HCT116 (cell line): ENCODE data around the gene TH. TPM values are rescaled to one million over a fixed set of nuclear protein-coding genes. Genes with fewer than 3 reads are reported as not detected.

ENCODE experiments used
- ATAC-seq: fragments of 200-7000 bp; cut with Tn5 transposase; 2 replicates; pipeline ENCODE4 v1.9.1; 2020; ENCODE audit warnings: mild to moderate bottlenecking, moderate library complexity
- Bru-seq: library from RNA; stranded (reverse); fragments of 400-500 nt; gene quantifications from one replicate; lab custom pipeline; 2021; lab: Mats Ljungman, UMichigan
- BruChase-seq, 2 experiments: library from RNA; stranded (reverse); fragments of 400-500 nt; gene quantifications; one replicate each; lab custom pipeline; 2021; lab: Mats Ljungman, UMichigan
- BruUV-seq: library from RNA; stranded (reverse); fragments of 400-500 nt; replicated peaks from 2 replicates; lab custom pipeline; 2021; lab: Mats Ljungman, UMichigan
- CTCF ChIA-PET: fragments of 300-600 bp; sonication (Branson Sonifier 250); formaldehyde crosslinking; loops from one replicate; lab custom pipeline; 2021; ENCODE audit warnings: antibody characterized with exemption; lab: Charles Lee
- POLR2A ChIA-PET: fragments of 300-600, 350-600 bp; sonication (Branson Sonifier 250); formaldehyde crosslinking; loops from one replicate; lab custom pipeline; 2021; ENCODE audit warnings: antibody characterized with exemption; lab: Charles Lee
- RAD21 ChIA-PET, 2 experiments: fragments of 300-600 bp; sonication (Branson Sonifier 250); formaldehyde crosslinking; loops; one replicate each; lab custom pipeline; 2023; ENCODE audit warnings: low total read pairs in 2 of 2; ENCODE audit not compliant: uncharacterized antibody in 2 of 2, unreplicated experiment in 2 of 2, low non-redundant PET in 1 of 2; lab: Charles Lee
- DNase-seq: peaks from one replicate; pipeline ENCODE4 v3.0.0-alpha.2; 2010; ENCODE audit warnings: low read depth, low spot score
- H2AFZ ChIP-seq: fragments of 200-600 bp; shearing (Covaris generic), sonication (generic); 2 replicates; pipeline ENCODE4 v1.6.1; 2017; ENCODE audit warnings: low read depth, mixed run types, mixed read lengths, antibody characterized with exemption, low read length; ENCODE audit not compliant: poor library complexity, severe bottlenecking
- H3K27ac ChIP-seq: 2 replicates; pipeline ENCODE4 v1.5.1; 2012; ENCODE audit warnings: low read depth, low read length
- H3K27me3 ChIP-seq: fragments of 200-600 bp; sonication (generic); 2 replicates; pipeline ENCODE4 v1.6.1; 2016; ENCODE audit warnings: mixed run types, low read length, mixed read lengths; ENCODE audit not compliant: insufficient read depth
- H3K36me3 ChIP-seq, 2 experiments: fragments of 200-500 bp in 1 of 2; fragments of 200-600 bp in 1 of 2; sonication (Bioruptor generic) in 1 of 2; sonication (generic) in 1 of 2; 2 replicates each; pipeline versions ENCODE4 v1.5.1 to v1.6.1; 2014 to 2016; ENCODE audit warnings: low read length in 2 of 2, inconsistent platforms in 1 of 2, mixed read lengths in 1 of 2, mixed run types in 1 of 2; ENCODE audit not compliant: insufficient read depth in 2 of 2, control insufficient read depth in 1 of 2
- H3K4me1 ChIP-seq, 2 experiments: fragments of 200-600 bp in 1 of 2; sonication (generic) in 1 of 2; 2 replicates each; pipeline versions ENCODE4 v1.5.1 to v1.6.1; 2012 to 2017; ENCODE audit warnings: low read length in 2 of 2, inconsistent platforms in 1 of 2, mild to moderate bottlenecking in 1 of 2, mixed read lengths in 1 of 2, mixed run types in 1 of 2, moderate library complexity in 1 of 2; ENCODE audit not compliant: insufficient read depth in 2 of 2, control insufficient read depth in 1 of 2
- H3K4me2 ChIP-seq: fragments of 200-600 bp; sonication (generic); 2 replicates; pipeline ENCODE4 v1.6.1; 2017; ENCODE audit warnings: mixed run types, low read length, mixed read lengths
- H3K4me3 ChIP-seq, 2 experiments: fragments of 200-600 bp in 1 of 2; sonication (generic) in 1 of 2; replicated peaks in 1 of 2; 2 replicates each; pipeline ENCODE4 v1.5.1; 2011 to 2016; ENCODE audit warnings: low read length in 2 of 2, control low read depth in 1 of 2, low read depth in 1 of 2, mild to moderate bottlenecking in 1 of 2, mixed read lengths in 1 of 2, mixed run types in 1 of 2
- H3K79me2 ChIP-seq: fragments of 200-600 bp; sonication (generic); 2 replicates; pipeline ENCODE4 v1.6.1; 2017; ENCODE audit warnings: mild to moderate bottlenecking, mixed run types, low read length, moderate library complexity, mixed read lengths; ENCODE audit not compliant: insufficient read depth
- H3K9ac ChIP-seq: fragments of 200-600 bp; sonication (generic); 2 replicates; pipeline ENCODE4 v1.6.1; 2016; ENCODE audit warnings: low read length, mixed read lengths
- H3K9me2 ChIP-seq: fragments of 200-600 bp; sonication (generic), shearing (Covaris generic); 2 replicates; pipeline ENCODE4 v1.6.1; 2017; ENCODE audit warnings: mixed run types, mild to moderate bottlenecking, moderate library complexity; ENCODE audit not compliant: insufficient read depth
- H3K9me3 ChIP-seq, 2 experiments: fragments of 200-500 bp in 1 of 2; fragments of 200-600 bp in 1 of 2; sonication (Bioruptor generic) in 1 of 2; sonication (generic) in 1 of 2; 2 replicates each; pipeline ENCODE4 v1.6.1; 2014 to 2017; ENCODE audit warnings: low read length in 2 of 2, mixed read lengths in 2 of 2, inconsistent platforms in 1 of 2, low read depth in 1 of 2, mild to moderate bottlenecking in 1 of 2, mixed run types in 1 of 2, moderate library complexity in 1 of 2; ENCODE audit not compliant: control insufficient read depth in 1 of 2, insufficient read depth in 1 of 2
- H4K20me1 ChIP-seq: fragments of 200-600 bp; sonication (generic), shearing (Covaris generic); 2 replicates; pipeline ENCODE4 v1.6.1; 2017; ENCODE audit warnings: mixed run types, mild to moderate bottlenecking, moderate library complexity; ENCODE audit not compliant: insufficient read depth
- ATF3 ChIP-seq: IDR thresholded peaks from 2 replicates; pipeline ENCODE4 v1.6.1; 2012
- CBX3 ChIP-seq: IDR thresholded peaks from 2 replicates; pipeline ENCODE4 v1.6.1; 2012; ENCODE audit warnings: low read depth
- CEBPB ChIP-seq: IDR thresholded peaks from 2 replicates; pipeline ENCODE4 v1.6.1; 2012; ENCODE audit warnings: low read depth
- EGR1 ChIP-seq: IDR thresholded peaks from 2 replicates; pipeline ENCODE4 v1.6.1; 2012; ENCODE audit warnings: low read depth
- EZH2 ChIP-seq: fragments of 200-600 bp; sonication (generic); IDR thresholded peaks from 2 replicates; pipeline ENCODE4 v1.6.1; 2017; ENCODE audit warnings: antibody characterized with exemption, mixed run types
- EZH2phosphoT487 ChIP-seq: fragments of 200-600 bp; IDR thresholded peaks from 2 replicates; pipeline ENCODE4 v1.6.1; 2018; ENCODE audit warnings: antibody characterized with exemption, borderline replicate concordance
- FOSL1 ChIP-seq: IDR thresholded peaks from 2 replicates; pipeline ENCODE4 v1.6.1; 2012; ENCODE audit warnings: low read depth
- JUND ChIP-seq: IDR thresholded peaks from 2 replicates; pipeline ENCODE4 v1.6.1; 2012
- SIN3A ChIP-seq: IDR thresholded peaks from 2 replicates; pipeline ENCODE4 v1.6.1; 2012; ENCODE audit warnings: low read depth
- SP1 ChIP-seq: IDR thresholded peaks from 2 replicates; pipeline ENCODE4 v1.6.1; 2012; ENCODE audit warnings: low read depth
- SRF ChIP-seq: IDR thresholded peaks from 2 replicates; pipeline ENCODE4 v1.6.1; 2012; ENCODE audit warnings: low read depth
- TCF7L2 ChIP-seq: IDR thresholded peaks from 2 replicates; pipeline ENCODE4 v1.7.0; 2011; ENCODE audit warnings: borderline replicate concordance, inconsistent platforms; ENCODE audit not compliant: insufficient read depth, insufficient read length; ENCODE audit errors: extremely low read depth
- ZFX ChIP-seq: fragments of 450-650 bp; IDR thresholded peaks from 2 replicates; pipeline ENCODE4 v1.6.1; 2017
- intact Hi-C: fragments of 100-400 bp; cut with micrococcal nuclease; formaldehyde crosslinking; loops from 2 replicates; pipeline ENCODE4 v1.10.0; 2022
- long read RNA-seq: library from polyadenylated mRNA; unstranded; transcript quantifications from one replicate; pipeline ENCODE4 v2.0.0, GENCODE V29; 2021; ENCODE audit not compliant: unreplicated experiment
- polyA plus RNA-seq: library from polyadenylated mRNA; unstranded; fragments of >200 nt; gene quantifications from 2 replicates; pipeline ENCODE4 v1.2.1, GENCODE V29; 2012; ENCODE audit warnings: missing spikeins
- total RNA-seq: library from RNA; stranded (reverse); gene quantifications from one replicate; pipeline ENCODE4 v1.2.1, GENCODE V29; 2021; ENCODE audit not compliant: unreplicated experiment
- TF ChIP-seq, protein P1 (sequence below): IDR thresholded peaks from 2 replicates; pipeline ENCODE4 v1.6.1; 2012

The TH gene
- total RNA-seq (not detected), Bru-seq, nascent RNA (not detected), BruChase-seq, experiment 1, labeled RNA remaining after a 6-hour chase (percentile 13 among the genes with signal in this experiment), BruChase-seq, experiment 2, labeled RNA remaining after a 2-hour chase (percentile 8 among the genes with signal in this experiment)
- 0.31 TPM in 1 of 2 replicates, not detected in the other for polyA plus RNA-seq
- long read RNA-seq, partial matches to known transcripts, result 1 of 1 reads
- long read RNA-seq, other reads (novel, unspliced or antisense), result 0 of 1 reads

GRCh38 chr11:2171591-2172003 is at the start of gene TH:
Gene TH, minus strand, starts transcription at chr11:2171815. Its CDS starts 29 bp downstream, at chr11:2171786.
- POLR2A ChIA-PET, result no interaction called here
- Histone ChIP-seq H3K27ac (no peak within 1 kb of the TSS), H3K36me3 (no peaks in the 10 kb centered on the region), H3K4me1 (peaks cover 2 to 33% of the 10 kb centered on the region in 2 experiments; a peak in 3 of 4 replicates), H3K27me3 (no peaks in the 10 kb centered on the region), H4K20me1 (no peaks in the 10 kb centered on the region)
- CTCF ChIA-PET, result no interaction called here
- TF ChIP-seq, protein P1, sequence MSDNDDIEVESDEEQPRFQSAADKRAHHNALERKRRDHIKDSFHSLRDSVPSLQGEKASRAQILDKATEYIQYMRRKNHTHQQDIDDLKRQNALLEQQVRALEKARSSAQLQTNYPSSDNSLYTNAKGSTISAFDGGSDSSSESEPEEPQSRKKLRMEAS, result no peak
- TF ChIP-seq CBX3, result no peak
- no peak for TF ChIP-seq SIN3A
- TF ChIP-seq EZH2phosphoT487, result no peak
- TF ChIP-seq EZH2, result no peak
- TF ChIP-seq EGR1, result no peak
- no peak for TF ChIP-seq SRF
- TF ChIP-seq FOSL1, result no peak
- no peak for TF ChIP-seq ATF3
- TF ChIP-seq CEBPB, result no peak
- TF ChIP-seq SP1, result no peak
- TF ChIP-seq, all 23 proteins: peak for 0
- Histone ChIP-seq H3K9ac (no peak within 1 kb of the TSS), H3K9me2 (no peaks in the 10 kb centered on the region), H3K4me2 (no peak within 1 kb of the TSS), H3K4me3 (no peak within 1 kb of the TSS), H3K79me2 (no peaks in the 10 kb centered on the region), H3K9me3 (no peaks in the 10 kb centered on the region), H2AFZ (no peak within 1 kb of the TSS)
- intact Hi-C loops, result no loop called here
- BruUV-seq, result no TSS peak
- DNase-seq (no peak), ATAC-seq (no peak)
- RAD21 ChIA-PET, result no interaction called here

DNA sequence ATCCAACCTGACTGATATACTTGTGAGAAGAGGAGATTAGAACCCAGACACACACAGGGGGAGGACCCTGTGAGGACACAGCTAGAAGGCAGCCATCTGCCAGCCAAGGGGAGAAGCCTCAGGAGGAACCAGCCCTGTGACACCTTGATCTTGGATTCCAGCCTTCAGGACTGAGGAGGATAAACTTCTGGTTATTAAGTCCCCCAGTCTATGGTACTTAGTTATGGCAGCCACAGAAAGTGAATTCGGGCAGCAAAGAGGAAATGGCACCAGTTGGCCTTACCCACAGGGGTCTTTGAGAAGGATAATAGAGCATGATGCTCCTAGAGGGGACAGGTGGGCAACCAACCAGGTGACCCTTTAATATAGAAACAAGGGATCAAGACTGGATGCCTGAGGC is 49.4 kb upstream of the TH start:
- RAD21 ChIA-PET, result no interaction called here

More for the DNA sequence above, 49.4 kb upstream of the TH start:
- no peak for DNase-seq
- Histone ChIP-seq H3K79me2 (no peaks in the 10 kb centered on the region), H3K4me1 (no peaks in the 10 kb centered on the region), H3K4me2 (no peak overlapping the region), H3K9me3 (peaks cover 5 to 6% of the 10 kb centered on the region in 2 experiments; a peak in 1 of 4 replicates), H3K36me3 (no peaks in the 10 kb centered on the region), H3K9me2 (no peaks in the 10 kb centered on the region), H2AFZ (no peak overlapping the region), H3K27me3 (peaks cover 6% of the 10 kb centered on the region; the same call in 1 of the 2 replicates), H3K4me3 (no peak overlapping the region), H3K9ac (no peak overlapping the region), H3K27ac (no peak overlapping the region), H4K20me1 (no peaks in the 10 kb centered on the region)
- no TSS peak for BruUV-seq
- TF ChIP-seq EGR1, result no peak
- no peak for TF ChIP-seq JUND
- no peak for TF ChIP-seq CBX3
- no peak for TF ChIP-seq TCF7L2
- no peak for TF ChIP-seq SRF
- TF ChIP-seq ZFX, result no peak
- ATAC-seq, result no peak
- ChIA-PET CTCF (no interaction called here), POLR2A (no interaction called here)
- intact Hi-C loops, result no loop called here
